ENCODE data around the gene LOXL3.

The LOXL3 gene

GRCh38 chr2:74507145-74507925, 46.4 kb downstream of the LOXL3 start, which contains the start of gene PCGF1:
PCGF1 (minus strand) TSS chr2:74507695; CDS start chr2:74507668, 27 bp downstream.
- DNase-seq: peak; percentile 99

GRCh38 chr2:74505448-74506246, 48.1 kb downstream of the LOXL3 start:
- DNase-seq: no peak

GRCh38 chr2:74504591-74504990, 49.2 kb downstream of the LOXL3 start:
- DNase-seq: no peak

- DNase-seq: no peak
Observed at GRCh38 chr2:74503506-74504475, 50.0 kb downstream of the LOXL3 start.

DNA sequence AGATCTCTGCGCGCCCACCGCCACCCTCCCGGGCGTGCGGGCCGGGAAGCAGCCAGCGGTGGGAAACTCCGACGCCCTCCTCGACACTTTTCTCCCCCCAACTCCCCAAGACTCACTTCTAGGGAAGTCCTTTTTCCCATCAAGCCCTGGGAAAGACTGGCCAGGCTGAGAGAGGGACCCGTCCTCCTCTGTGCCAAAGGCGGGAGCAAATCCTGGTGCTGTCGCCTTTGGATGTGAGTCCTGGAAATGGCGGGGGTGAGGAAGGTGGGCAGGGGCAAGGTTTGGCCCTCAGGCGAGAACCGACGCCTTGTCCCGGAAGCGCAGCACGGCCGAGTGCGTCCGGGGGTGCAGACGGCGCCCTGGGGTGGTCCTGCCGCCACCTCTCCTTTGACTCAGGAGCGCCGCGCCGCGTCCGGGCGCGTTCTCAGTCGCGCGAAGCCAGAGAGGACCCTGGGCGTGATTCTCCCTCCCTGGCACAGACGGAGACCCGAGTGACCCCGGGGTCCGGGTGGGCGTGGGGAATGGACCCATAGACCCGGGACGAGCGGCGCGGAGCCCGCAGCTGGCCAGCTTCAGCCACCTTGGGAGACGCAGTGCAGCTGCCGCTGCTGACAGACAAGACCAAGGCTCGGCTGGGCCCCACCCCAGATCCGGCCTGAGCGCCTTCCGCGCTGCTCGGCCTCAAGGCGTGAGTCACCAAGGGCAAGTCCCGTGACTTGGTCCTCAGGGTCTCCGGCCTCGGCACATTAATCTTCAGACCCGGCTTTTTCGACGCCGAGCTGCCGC, 50.8 kb downstream of the LOXL3 start:
- DNase-seq: peak; percentile 40 to 65

GRCh38 chr2:74502147-74502719, 51.5 kb downstream of the LOXL3 start:
- DNase-seq: no peak

- DNase-seq: no peak
Observed at GRCh38 chr2:74501335-74502071, 52.2 kb downstream of the LOXL3 start.

- no peak for DNase-seq
Observed at GRCh38 chr2:74500578-74500946, 53.2 kb downstream of the LOXL3 start.

DNA sequence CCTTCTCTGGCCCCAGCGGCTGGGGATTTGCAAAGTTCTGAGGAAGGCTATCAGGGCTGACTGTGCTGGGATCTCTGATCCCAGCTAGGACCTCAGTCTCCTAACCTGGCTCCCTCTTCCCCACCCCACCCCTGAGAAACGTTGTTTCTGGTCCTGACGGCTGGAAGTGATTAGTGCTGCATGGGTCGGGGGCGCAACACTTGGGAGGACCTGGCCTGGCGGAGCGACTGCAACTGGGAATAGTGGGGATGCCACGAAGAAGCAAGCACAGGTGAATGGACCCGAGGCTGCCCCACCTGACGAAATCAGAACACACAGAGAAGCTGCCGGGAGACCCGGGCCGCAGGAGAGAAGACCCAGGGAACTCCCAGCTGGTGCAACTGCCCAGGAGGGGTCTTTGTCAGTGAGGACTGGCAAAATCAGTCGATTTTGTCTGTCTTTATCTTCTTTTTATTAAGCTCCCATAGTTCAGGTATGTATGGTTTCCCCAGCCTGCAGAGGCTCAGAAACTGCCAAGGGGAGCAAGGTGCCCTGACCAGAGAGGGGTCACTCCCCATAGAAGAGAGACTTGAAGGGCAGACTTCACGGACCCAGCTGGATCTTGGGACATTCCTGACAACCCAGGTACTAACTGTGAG, 53.7 kb downstream of the LOXL3 start:
- no peak for DNase-seq

DNA sequence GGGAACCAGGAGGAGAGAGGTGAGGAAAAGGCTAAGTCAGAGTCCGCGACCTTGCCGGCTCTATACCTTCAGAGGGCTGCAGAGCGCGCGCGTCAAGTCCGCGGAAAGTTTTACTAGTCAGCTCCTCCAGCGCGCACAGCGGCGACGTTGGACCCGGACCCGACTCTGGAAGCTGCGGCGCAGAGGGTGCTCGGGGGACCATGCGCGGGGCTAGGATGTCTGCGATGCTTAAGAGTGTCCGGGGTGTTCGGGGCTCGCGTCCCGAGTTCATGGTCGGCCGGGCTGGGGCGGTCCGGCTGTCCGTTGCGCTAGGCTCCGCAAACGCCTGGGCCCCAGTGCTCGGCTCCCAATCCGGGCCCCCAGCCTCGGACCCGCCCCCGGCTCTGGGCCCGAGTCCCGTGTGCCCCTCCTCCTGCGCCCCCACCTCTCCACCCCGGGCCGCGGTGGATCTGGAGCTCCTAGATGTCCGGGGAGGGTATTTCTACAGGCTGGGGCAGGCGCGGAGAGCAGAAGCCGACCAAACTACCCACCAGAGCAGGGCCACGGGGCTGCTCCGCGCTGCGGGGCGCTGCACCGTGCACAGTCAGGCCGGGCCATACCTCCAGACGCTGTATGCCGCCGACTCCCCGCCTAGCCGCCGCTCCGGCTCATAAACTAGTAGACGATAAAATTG, 54.3 kb downstream of the LOXL3 start, which contains the start of gene LBX2:
LBX2 (minus strand) TSS at position 337 of the 673 bp plus-strand sequence; CDS start at position 271, 66 bp downstream.
- no peak for DNase-seq

DNA sequence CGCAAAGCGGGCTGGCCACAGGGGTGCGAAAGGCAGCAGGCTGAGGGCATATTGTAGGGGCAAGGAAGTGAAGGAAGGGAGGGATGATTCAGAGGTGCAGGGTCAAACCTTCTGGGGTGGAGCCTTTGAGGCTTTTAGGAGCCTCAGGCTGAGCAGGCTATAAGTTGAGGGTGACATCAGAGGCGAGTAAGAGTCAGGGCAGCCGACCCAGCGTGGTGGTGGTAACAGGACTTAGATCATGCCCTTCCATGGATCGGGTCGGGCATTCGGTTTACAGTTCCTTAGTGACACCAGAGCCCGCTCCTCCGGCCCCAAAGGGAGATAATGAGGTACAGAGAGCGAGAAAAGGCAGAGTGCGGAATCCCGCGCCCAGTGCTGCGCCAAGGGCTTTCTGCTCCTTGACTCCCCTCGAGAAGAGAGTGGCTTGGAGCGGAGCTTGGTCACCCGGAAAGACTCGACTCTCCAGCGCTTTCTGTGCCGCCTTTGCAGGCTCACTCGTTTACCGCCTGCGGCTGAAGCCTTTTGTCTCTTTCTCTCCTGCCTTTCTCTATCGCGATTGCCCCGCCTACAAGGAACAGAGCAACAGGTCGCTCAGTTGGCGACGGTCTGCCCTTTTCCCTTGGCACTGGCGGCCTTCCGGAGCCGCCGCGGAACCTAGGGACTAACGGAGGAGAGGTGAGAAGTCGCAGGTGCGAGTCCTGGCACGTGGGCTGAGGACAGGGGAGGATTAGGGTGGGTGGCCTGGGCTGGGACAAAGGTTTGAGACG, 55.1 kb downstream of the LOXL3 start:
- DNase-seq: no peak

DNA sequence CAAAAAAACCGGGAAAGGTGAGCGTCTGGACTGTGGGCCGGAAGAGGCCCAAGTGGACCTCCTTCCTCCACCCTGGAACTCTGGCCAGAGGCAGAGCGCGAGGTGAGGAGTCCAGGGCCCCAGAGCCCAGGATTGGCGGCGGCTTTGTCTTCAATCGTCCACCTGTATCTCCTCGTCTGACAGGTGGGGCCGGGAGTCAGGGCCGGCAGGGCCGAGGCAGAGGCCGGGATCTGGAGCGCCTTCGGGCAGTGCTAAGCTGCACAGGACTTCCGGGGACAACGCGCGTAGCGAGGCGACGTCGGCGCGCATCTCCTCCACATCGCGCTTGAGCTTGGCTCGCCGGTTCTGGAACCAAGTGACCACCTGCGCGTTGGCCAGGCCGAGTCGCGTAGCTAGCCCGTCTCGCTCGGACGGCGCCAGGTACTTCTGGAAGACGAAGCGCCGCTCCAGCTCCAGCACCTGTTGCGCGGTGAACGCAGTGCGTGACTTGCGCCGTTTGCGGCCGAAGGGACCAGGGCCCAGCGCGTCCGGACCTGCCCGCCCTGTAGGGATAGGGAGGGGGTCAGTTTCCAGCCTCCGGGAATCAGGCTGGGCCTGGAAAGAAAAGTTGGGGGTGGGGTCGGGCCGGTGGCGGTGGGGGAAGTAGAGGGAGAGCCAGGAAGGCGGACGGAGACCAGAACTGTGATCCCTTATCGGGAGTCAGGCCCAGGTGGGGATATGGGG, 55.8 kb downstream of the LOXL3 start:
- DNase-seq: no peak

GRCh38 chr2:74496997-74497776, 56.6 kb downstream of the LOXL3 start:
- no peak for DNase-seq

DNA sequence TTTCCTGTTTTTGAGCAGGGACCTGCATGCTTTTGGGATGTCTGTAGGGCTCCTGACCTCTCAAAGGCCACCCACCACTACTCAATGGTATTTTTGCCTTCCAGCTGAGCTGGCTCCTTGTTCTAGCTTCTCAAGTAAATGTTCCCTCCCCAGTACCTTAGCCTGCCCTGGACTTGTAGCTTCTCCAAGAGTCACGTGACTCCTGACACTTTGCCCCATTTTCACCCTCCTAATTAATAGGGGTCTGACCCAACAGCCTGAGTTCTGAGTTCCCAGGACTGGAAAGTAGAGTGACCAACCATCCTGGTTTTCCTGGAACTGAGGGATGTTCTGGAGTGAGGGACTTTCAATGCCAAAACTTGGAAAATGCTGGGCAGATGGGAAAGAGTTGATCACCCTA, 58.3 kb downstream of the LOXL3 start:
- DNase-seq: no peak

DNA sequence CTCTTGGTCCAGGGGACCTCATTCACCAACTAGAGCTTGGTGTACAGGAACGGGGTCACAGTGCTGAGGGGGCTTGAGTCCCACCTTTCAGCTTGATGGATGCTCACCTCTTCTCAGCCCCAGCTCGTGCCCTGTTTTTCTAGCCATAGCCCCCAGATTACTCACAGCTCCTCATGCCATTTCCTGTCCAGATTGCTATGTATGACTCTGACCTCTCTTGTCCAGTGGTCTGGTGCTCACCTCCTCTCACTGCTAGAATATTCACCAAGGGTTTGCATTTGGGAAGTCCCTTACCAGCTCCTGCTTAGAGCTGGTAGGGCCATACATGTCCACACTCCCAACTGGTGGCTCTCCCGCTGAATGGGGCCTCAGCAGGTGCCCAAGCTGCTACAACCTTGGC, 60.2 kb downstream of the LOXL3 start:
- no peak for DNase-seq

DNA sequence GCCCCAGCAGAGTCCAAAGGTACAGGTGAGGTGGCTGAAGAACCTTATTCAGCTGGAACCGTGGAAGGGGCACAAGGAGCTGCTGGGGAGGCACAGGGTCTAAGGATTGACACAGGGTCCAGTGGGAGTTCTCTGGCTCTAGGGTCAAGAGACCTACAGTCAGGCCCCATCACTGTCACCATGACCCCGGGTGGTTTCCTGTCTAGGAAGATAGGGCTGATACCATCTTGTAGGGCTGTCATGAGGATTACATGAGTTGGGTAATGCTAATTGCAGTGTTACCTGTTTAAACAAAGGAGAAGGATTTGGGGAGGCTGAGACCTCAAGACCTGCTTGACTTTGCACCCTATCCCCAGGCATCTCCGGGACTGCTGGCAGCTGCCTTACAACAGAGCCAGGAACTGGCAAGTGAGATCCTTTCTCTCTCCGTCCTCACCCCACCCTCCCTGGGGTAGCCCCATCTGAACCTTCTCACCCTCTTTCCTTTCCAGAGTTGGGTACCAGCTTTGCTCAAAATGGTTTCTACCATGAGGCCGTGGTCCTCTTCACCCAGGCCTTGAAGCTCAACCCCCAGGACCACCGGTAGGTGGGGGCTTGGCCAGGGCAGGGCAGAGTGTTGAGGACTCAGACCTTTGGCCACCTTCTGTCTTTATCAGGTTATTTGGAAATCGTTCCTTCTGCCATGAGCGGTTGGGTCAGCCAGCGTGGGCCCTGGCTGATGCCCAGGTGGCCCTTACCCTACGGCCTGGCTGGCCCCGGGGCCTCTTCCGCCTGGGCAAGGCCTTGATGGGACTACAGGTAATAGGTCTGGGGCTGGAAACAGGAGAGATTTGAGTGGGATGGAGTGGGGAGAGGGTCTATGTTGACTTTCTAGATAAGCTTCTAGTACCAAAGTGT, 61.8 kb downstream of the LOXL3 start:
- no peak for DNase-seq
